ENCODE measurements around the gene TRPC5OS.

- TF ChIP-seq EZH2 (IDR thresholded peaks at IDR 0.05; ENCODE audit: borderline replicate concordance, low read depth, low read length, severe bottlenecking) (no peak), CTCF (IDR thresholded peaks at IDR 0.05; ENCODE audit: borderline replicate concordance, extremely low read depth, low read length, poor library complexity, severe bottlenecking) (no peak)
Observed at GRCh38 chrX:111880735-111881134, 4.8 kb downstream of the TRPC5OS start.

Data from DND-41 (cell line).